A549 (cell line): ENCODE measurements around the gene SERINC3.

Experiments used
- CEBPB ChIP-seq, 2 experiments: fragments of >200 bp in 1 of 2; sonication (Bioruptor Twin) in 1 of 2; formaldehyde crosslinking in 1 of 2; IDR thresholded peaks; 2 replicates each; pipeline ENCODE4 v1.6.1; 2012 to 2016
- CTCF ChIP-seq: fragments of >200 bp; sonication (Bioruptor Twin); formaldehyde crosslinking; IDR thresholded peaks from 3 replicates; pipeline ENCODE4 v1.5.1; 2016
- POLR2A ChIP-seq: IDR thresholded peaks from 2 replicates; pipeline ENCODE4 v1.6.1; 2012; ENCODE audit warnings: mild to moderate bottlenecking, low read length
- RAD21 ChIP-seq, 2 experiments: fragments of >200 bp in 1 of 2; sonication (Bioruptor Twin) in 1 of 2; formaldehyde crosslinking in 1 of 2; IDR thresholded peaks in 1 of 2; conservative IDR thresholded peaks in 1 of 2; 2 replicates in 1 of 2; 3 replicates in 1 of 2; pipeline ENCODE4 v1.6.1; 2012 to 2018; ENCODE audit warnings: inconsistent platforms in 1 of 2
- RCOR1 ChIP-seq: fragments of 150-350 bp; IDR thresholded peaks from 2 replicates; pipeline ENCODE4 v1.6.1; 2014; ENCODE audit warnings: antibody characterized with exemption, low read length, low read depth

GRCh38 chr20:44496976-44497375 is 24.9 kb downstream of the SERINC3 start:
- TF ChIP-seq RAD21 (conservative IDR thresholded peaks at IDR 0.05 in 1 of 2, IDR thresholded peaks at IDR 0.05 in 1 of 2) (no peak), POLR2A (no peak), CEBPB (IDR thresholded peaks at IDR 0.05) (peak in 1 of 2 experiments; percentile 50; a peak in 1 of 4 replicates), CTCF (no peak), RCOR1 (no peak)
